Stimulated activated CD8-positive, alpha-beta memory T cell treated with anti-CD3 and anti-CD28 coated beads, Interleukin-15, amount 100 ng/mL, for 4 hours (primary cell): ENCODE results near the gene LGALS9.

Experiments used
- DNase-seq, 2 donors: peaks; one replicate each; pipeline ENCODE4 v3.0.0-alpha.2; 2020; ENCODE audit warnings: low read depth in 2 of 2

The LGALS9 gene

DNA sequence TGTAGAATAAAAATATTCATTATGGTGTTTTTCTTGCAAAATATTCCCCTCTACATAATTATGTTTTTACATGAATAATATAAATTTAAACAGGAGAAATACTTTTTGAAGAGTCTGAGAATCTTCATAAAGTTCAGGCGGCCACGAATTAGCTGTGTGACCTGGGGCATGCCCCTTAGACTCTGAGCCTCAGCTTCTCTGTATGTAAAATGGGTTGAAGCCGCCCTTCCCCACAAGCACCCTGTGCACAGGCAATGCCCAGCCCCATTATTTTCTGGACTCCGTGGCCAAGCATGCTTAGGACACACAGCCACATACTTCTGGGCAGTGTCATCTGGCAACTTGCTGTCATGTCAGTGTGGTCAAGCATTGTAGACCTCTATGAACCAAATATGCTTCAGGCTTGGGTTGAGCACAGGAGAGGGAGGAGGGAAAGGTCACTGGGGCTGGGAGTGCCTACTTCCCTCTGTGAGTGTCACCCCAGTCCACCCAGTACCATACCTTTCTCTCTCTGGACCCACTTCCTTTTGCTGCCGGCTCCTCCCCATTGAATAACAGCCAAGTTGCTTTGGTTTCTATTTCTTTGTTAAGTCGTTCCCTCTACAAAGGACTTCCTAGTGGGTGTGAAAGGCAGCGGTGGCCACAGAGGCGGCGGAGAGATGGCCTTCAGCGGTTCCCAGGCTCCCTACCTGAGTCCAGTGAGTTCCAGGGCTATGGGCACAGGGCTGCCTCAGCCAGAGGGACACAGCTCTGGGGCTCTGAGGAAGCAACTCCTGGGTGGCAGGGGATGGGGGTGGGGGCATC lies at the start of gene LGALS9:
Gene LGALS9, plus strand, starts transcription at position 582 of the 804 bp plus-strand sequence. Its CDS starts 78 bp downstream, at position 660.
- no peak for DNase-seq

DNA sequence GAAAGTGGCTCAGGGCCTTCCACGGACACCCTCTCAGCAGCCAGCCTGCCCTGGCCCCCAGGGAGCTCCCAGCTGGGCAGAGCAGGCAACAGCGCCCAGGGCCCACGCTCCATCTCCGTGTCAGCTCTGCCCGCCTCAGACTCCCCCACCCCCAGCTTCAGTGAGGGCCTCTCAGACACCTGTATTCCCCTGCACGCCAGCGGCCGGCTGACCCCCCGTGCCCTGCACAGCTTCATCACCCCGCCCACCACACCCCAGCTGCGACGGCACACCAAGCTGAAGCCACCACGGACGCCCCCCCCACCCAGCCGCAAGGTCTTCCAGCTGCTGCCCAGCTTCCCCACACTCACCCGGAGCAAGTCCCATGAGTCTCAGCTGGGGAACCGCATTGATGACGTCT lies 48.3 kb upstream of the LGALS9 start:
- DNase-seq, result no peak

DNA sequence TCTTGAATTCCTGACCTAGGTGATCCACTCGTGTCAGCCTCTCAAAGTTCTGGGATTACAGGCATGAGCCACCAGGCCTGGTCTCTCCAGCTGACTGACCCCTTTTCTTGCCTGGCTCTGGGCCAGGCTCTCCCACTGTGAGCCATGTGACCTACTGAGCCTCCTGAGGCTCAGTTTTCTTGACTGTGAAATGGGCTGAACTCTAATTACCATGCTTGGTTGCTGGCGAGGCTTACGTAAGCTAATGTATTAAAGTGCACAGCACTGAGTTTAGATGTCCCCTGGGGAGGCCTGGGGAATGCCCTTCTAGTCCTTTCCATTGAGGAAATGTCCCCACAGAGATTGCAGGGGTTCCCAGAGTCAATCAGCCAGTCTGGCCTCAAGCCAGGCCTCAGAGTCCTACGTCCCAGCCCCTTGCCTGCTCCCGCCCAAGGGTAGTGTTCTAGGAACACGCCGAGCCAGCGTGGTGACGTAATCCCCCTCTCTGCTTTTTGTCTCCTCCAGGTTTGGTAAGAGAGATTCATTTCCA lies 45.8 kb upstream of the LGALS9 start:
- DNase-seq, result no peak

DNA sequence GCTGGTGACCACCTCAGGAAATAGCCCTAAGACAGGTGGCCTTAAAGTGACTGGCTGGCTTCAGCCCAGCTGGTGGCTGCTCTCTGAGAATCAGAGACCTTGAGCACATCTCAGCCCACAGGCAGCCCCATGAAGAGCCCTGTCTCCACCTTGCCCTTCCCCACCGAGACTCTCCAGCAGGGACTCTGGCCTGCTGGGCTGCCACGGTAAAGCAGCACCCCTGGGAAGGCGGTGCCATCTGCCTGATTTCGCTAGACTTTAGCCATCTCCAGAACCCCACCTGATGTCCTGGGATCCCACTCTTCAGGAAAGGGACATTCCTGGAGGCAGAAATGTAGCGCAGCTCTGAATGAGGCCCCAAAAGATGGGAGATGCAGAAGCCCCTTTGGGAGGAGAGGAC lies 45.2 kb upstream of the LGALS9 start:
- no peak for DNase-seq

DNA sequence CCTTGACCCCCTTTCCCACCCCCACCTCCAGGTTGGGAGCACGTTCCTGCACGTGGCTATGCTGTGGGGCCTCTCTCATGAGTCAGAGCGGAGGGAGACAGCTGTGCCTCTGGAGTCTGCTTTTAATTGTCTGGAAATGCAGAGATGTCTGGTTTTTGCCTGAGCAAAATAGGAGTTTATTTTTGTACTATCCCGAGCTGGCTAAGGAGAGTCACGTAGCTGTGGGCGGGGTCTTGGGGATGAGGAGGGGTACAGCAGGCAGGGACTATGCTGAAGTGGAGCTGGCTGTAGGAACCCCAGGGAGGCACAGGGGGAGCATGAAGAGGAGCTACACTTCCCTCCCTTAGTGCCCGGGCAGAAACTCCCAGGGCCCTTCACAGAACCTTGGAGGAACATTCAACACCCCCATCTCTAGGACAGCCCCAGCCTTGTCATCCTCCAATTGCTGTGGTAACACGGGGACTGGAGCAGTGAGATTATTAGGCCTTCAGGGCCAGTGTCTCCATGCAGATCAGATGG lies 44.7 kb upstream of the LGALS9 start:
- no peak for DNase-seq

DNA sequence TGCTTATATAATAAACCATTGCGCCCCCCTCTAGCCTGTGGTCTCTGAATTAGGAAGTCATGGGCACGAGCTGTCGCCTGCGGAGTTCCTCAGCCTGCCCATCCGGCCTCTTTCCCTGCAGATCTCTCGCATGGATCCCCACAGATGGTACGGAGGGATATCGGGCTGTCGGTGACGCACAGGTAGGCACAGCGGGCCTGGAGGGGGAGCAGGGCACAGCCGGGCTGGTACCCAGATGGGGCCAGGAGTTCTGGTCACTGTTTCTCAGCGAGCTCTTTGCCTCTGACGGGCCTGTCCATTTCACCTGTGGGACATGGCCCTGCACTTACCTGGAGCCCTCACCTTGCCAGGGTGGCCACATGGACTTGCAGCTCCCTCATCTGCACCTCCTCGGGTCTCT lies 42.6 kb upstream of the LGALS9 start:
- no peak for DNase-seq

DNA sequence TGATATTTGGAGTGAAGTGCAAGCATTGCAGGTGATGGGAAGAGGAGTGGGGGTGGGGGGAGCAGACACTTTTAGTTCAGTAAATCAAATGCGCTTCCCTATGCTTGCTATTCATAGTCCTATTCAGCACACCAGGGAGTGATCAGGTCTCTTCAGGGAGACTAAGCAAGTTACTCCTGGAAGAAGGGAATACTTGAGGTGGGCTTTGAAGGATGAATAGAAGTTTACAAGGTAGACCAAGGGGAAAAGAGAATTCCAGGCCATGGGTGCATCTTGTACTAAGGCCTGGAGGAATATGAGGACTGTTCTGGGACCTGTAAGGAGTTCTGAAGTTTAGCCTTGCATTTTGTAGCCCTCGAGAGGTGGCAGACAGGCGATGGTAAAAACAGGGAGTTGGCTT lies 40.1 kb upstream of the LGALS9 start:
- no peak for DNase-seq

DNA sequence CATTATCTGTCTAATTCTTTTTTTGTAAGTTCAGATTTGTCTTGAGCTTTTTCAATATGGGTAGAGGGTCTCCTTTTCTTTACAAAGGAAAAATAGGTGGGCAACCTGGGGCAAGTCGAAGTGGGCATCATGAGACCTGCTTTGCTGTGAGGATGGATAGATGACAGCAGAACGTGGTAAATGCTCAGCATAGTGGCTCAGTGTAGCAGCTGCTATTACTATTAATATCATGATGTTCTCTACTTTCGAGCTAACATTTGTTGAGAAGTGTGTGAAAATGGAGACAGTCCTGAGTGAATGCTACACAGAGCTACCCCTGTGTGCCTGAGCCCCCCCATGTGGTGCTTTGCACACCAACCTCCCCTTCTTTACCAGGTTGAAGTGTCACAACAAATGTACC lies 39.0 kb upstream of the LGALS9 start:
- no peak for DNase-seq

DNA sequence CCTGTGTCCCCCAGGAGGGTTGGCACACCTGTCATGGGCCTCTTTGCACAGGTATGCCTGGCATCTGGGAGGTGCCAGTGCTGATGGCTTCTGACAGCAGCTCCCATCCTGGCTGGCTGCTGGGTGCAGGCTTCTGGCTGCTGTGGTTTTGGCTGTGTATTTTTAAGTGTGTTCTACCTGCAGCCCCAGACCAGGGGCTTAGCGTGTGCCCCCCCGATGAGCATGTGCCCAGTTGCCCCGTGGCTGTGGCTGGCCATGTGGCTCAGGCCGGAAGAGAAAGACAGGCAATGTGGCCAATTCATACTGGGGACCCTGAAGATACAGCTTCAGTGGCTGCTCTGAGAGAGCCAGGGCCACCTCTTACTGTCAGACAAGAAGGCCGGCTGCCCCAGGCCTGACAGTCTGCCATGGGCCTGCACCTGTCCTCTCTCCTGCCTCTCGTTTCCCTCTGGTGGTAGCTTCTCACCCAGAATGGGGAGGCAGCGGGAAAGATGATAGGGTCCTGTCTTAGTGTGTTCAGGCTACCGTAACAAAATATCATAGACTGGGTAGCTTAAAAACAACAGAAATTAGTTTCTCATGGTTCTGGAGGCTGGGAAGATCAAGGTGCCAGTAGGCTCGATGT lies 37.6 kb upstream of the LGALS9 start:
- no peak for DNase-seq

DNA sequence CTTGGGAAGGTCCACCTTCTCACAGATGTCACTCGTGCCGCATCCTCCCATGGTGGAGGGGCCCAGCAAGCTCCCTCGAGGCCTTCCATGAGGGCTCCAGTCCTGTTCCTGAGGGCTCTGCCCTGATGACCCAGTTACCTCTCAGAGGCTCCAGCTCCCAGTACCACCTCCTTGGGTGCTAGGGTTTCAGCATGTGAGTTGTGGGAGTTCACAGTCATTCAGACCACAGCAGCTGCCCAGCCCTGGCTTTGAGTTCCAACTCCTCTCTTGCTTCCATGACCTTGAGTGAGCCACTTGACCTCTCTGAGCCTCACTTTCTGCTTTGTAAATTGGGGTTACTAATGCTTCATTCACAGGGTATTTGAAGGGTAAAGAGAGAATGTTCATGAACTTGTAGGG lies 37.1 kb upstream of the LGALS9 start:
- no peak for DNase-seq

DNA sequence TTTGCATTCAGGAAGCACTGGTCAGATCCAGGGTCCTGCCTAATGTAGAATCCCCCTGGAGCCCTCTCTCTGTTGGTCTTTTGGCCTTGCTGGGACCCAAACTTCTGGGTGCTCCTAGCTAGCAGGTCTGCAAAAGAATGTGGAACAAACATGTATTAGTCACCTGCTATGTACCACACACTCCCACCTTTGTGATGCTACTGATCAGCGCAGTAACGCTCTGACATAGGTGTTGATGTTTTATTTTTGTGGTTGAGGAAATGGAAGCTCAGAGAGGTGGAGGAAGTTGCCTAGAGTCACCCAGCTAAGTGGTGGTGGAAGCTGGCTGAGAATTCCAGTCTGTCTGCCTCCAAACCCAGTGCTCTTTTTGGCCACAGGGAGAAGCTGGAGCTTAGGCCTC lies 35.8 kb upstream of the LGALS9 start:
- DNase-seq, result no peak

DNA sequence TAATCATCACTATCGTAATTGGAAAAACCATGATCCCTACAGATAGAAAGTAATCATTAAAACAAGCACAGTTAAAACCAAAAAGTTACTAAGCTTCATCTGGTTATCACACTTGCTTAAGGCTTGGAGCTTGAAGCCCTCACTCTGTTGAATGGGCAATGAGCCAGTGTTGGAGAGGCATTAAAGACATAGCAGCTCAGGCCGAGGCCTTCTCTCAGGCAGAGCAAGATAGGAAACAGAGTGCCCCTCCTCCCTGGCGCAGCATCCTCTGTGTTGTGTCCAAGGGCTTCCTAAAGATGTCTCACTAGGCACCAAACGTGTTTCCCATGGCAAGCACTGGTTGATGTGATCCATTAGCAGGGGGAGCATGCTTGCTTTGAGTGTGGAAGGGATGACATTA lies 34.9 kb upstream of the LGALS9 start:
- no peak for DNase-seq

DNA sequence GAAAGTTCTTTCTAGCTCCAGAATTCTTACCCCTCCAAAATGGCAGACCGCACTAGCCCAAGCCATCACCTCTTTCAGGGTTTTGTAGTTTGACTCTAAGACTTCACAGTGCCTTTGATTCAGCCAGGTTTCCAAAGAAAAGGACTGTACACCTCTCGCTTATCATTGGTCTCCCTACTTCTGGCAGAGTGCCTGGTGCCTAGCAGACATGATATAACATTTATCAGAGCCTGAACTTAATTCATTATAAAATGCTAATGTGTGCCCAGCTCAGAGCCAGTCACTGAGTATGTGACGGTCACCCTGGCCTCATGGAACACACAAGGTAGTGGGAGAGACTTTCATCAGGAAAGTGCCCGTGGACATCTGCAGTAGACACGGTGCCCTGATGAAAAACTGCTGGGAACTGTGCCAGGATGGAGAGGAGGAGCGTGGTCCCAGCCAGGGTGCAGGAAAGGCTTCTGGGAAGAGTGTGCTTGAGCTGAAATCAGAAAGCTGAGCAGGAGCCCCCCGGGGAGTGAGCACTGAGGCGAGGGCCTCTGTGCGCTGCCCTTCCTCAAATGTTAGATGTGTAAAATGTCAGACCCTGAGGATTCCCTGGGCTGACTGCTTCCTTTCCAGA lies 34.3 kb upstream of the LGALS9 start:
- no peak for DNase-seq

DNA sequence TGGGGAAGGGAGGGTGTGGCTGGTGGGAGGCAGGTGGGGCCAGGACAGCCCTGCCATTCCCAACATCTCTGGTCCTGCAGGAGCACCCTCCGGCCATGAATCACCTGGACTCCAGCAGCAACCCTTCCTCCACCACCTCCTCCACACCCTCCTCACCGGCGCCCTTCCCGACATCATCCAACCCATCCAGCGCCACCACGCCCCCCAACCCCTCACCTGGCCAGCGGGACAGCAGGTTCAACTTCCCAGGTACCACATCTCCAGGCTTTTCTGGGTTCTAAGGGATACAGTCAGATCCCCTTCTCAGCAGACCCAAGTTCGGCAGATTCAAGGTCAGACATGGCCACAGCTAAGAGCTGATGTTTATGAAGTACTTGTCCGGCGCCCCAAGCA lies 33.8 kb upstream of the LGALS9 start:
- no peak for DNase-seq

DNA sequence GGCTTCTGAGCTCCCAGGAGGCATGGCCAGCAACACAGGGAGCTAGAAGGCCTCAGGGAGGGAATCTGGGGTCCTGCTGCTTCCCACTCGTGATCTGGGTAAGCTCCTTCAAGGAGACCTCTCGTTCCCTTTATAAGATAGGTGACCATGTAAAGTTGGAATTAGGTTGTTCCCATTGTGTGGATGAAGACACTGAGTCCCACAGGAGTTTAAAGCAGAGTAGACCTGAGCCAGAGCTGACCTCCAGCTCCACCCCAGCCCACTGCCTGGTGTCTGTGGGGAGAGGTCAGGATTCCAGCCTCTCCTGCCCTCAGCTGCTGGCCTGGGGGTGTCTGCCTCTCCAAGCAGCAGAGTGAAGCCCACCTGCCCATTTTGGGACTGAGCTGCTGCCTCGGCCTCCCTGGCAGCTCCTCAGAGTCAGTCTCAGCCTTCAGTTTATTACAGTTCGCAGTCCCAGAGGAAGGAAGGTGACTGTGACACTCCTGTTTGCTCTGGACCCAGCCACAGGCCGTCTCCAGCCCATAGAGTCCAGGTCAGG lies 33.1 kb upstream of the LGALS9 start:
- DNase-seq, result no peak

DNA sequence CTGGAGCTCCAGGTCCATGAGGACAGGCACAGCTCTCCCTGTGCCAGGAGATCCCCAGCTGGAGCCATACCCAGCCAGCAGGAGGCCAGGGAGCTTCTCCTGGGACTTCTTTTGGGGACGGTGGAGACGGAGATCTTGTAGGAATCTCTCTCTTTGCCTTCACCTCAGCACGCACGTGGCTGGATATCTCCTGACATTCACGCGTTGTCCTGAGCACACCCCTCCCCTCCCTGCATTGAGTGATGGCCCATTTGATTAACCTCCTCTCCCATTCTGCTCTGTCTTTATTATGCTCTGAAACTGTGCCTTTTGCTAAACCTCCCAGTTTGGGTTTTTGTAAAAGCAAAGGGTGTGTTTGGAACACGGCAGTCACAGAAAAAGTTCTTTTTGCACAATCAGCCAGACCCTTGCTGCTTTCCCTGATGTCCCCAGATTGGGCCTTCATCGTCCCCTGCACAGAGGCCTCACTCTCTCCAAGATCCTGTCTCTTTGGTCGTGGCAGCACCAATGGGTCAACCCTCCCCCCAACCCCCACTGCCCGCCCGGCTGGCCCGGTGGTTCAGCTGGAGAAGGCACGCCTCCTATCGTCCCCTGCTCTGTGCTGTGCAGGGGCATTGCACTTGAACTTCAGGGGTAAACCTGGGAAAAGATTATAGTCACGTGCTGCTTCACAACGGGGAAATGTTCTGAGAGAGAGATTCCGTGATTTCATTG lies 32.5 kb upstream of the LGALS9 start:
- no peak for DNase-seq

DNA sequence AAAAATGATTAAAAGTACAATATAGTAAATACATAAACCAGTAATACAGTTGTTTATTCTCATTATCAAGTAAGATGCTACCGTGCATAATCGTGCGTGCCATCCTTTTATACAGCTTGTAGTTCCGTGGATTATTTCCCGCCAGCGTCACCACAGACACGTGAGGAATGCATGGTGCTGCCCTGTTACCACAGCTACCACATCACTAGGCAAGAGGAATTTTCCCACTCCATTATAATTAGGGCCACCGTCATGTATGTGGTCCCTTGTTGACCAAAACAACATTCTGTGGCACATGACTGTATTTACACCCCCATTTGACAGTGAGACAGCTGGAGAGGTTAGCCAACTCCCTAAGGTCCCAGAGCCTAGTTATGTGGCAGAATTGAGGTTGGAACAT lies 30.5 kb upstream of the LGALS9 start:
- no peak for DNase-seq

DNA sequence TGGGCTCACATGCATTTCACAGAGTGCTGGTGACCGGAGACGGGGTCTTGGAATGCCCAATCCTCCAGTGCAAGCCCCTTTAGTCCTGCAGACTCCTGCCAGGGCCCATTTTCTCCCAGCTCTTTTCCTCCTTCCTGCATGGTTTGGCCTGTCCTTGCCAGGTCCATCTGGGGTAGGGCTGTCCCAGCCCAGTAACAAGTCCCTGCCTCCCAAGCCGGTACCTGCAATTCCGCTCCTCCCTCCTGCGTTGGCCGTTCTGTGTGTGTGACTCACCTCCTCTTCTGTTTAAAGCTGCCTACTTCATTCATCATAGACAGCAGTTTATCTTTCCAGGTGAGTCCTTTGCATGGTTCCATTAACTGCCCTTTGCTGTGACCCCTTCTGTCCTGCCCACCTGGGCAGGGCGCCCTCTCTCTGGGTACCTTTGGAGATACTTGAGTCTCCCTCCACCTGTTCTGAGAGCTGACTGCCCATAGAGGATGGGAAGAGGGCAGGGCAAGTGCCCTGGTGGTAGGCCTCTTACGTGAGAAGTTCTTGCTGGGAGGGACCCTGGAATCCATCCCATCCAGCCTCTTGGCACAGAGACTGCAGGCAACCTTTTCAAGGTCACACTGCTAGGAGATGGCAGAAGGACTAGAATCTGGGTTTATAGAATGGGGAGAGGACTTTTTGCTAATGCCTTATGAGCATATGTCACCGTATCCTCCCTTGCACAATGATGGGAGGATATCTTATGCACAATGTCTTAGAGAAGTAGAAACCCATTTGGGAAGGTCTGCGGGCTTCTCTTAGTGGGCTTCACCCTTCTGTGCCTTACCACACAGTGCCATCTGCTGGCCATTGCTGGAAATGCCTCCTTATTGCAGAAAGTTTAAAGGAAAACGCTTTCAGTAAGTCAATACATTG lies 29.7 kb upstream of the LGALS9 start:
- peak; percentile 43 to 74 for DNase-seq

DNA sequence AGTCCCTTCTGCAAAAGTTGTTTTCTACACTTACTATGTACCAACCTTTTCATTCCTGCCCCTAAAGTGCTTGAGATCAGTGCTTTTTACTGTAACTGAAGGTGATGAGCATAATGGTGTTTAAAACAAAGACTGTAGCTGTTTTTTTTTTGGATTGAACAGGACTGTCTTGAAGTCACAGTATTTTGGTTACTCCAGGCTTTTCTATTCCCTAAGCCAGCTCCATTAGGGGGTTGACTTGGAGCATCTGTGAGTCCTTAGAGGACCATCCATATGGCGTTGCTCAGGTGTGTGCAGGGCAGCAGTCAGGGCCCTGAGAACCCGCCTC lies 29.0 kb upstream of the LGALS9 start:
- DNase-seq, result no peak

DNA sequence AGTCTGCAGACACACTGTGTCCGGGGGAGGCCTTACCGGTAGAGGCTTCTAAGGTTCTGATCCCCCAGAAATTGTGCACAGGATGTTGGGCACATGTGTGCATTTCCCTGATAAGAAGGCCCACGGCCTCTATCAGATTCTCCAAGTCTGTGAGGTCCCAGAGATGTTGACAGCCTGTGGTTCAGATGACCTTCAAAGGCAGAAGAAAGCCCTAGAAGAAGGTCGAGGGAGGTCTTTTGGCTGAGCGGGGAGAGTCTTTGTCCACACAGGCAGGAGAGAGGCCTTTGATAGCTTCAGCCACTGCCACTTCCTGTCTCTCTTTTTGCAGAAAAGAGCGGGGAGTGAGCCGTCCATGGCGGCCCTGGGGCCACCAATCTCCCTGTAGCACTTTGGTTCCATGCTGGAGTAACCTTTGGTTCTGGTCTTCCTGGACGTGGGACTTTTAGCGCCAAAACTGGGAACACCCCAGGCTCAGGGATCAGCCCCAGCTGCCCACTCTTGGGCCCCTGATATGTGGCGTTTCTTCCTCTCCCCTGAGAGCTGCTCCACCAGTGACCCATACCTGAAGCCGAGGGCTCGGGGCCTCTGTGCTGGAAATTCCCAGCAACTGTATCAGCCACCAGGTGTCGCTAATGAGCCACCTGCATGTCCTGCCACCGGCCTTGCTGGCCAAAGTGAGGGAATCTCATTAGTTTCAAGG lies 28.1 kb upstream of the LGALS9 start:
- peak; percentile 27 to 30 for DNase-seq
